Measurements from ENCODE around the gene WDR91. TPM values are rescaled to one million over a fixed set of nuclear protein-coding genes. Genes with fewer than 3 reads are reported as not detected.
"Not testable (repeated sequence)": the region's sequence is repeated elsewhere in the genome, so short reads cannot be mapped to it uniquely, and the experiment has no call there.

Gene WDR91
- polyA plus RNA-seq, 3 donors, result 50.9 to 70.3 (median 51.2) TPM

GRCh38 chr7:135188298-135188984, 22.9 kb downstream of the WDR91 start:
- no peak for DNase-seq (ENCODE audit: extremely low read depth in 1 of 11, low read depth in 9 of 11, low spot score in 4 of 11)

- no peak for DNase-seq (ENCODE audit: extremely low read depth in 1 of 11, low read depth in 9 of 11, low spot score in 4 of 11)
These were observed 24.5 kb downstream of the WDR91 start for GRCh38 chr7:135186841-135187253.

GRCh38 chr7:135186261-135186540, 25.1 kb downstream of the WDR91 start:
- DNase-seq (ENCODE audit: extremely low read depth in 1 of 11, low read depth in 9 of 11, low spot score in 4 of 11), result no peak

GRCh38 chr7:135185471-135186260, 25.7 kb downstream of the WDR91 start:
- no peak for DNase-seq (ENCODE audit: extremely low read depth in 1 of 11, low read depth in 9 of 11, low spot score in 4 of 11)

- DNase-seq (ENCODE audit: extremely low read depth in 1 of 11, low read depth in 9 of 11, low spot score in 4 of 11), result no peak
These were observed 27.0 kb downstream of the WDR91 start for GRCh38 chr7:135184254-135184841.

GRCh38 chr7:135183478-135183877, 27.8 kb downstream of the WDR91 start:
- no peak for DNase-seq (ENCODE audit: extremely low read depth in 1 of 11, low read depth in 9 of 11, low spot score in 4 of 11)

- no peak for DNase-seq (ENCODE audit: extremely low read depth in 1 of 11, low read depth in 9 of 11, low spot score in 4 of 11)
These were observed 29.2 kb downstream of the WDR91 start for GRCh38 chr7:135181929-135182678.

- DNase-seq (ENCODE audit: extremely low read depth in 1 of 11, low read depth in 9 of 11, low spot score in 4 of 11), result no peak
These were observed 29.9 kb downstream of the WDR91 start for GRCh38 chr7:135181261-135181928.

- DNase-seq (ENCODE audit: extremely low read depth in 1 of 11, low read depth in 9 of 11, low spot score in 4 of 11), result no peak
These were observed 31.2 kb downstream of the WDR91 start for GRCh38 chr7:135180122-135180521.

- no peak for DNase-seq (ENCODE audit: extremely low read depth in 1 of 11, low read depth in 9 of 11, low spot score in 4 of 11)
These were observed 31.9 kb downstream of the WDR91 start for GRCh38 chr7:135179321-135179925.

- no peak for DNase-seq (ENCODE audit: extremely low read depth in 1 of 11, low read depth in 9 of 11, low spot score in 4 of 11)
These were observed 33.0 kb downstream of the WDR91 start for GRCh38 chr7:135178364-135178763.

- no peak for DNase-seq (ENCODE audit: extremely low read depth in 1 of 11, low read depth in 9 of 11, low spot score in 4 of 11)
These were observed 34.2 kb downstream of the WDR91 start for GRCh38 chr7:135177028-135177696.

GRCh38 chr7:135175931-135176330, 35.4 kb downstream of the WDR91 start:
- no peak for DNase-seq (ENCODE audit: extremely low read depth in 1 of 11, low read depth in 9 of 11, low spot score in 4 of 11)

- no peak for DNase-seq (ENCODE audit: extremely low read depth in 1 of 11, low read depth in 9 of 11, low spot score in 4 of 11)
These were observed 36.4 kb downstream of the WDR91 start for GRCh38 chr7:135174941-135175340.

GRCh38 chr7:135173916-135174315, 37.4 kb downstream of the WDR91 start:
- not testable (repeated sequence) for DNase-seq (ENCODE audit: extremely low read depth in 1 of 11, low read depth in 9 of 11, low spot score in 4 of 11)

- not testable (repeated sequence) for DNase-seq (ENCODE audit: extremely low read depth in 1 of 11, low read depth in 9 of 11, low spot score in 4 of 11)
These were observed 39.6 kb downstream of the WDR91 start for GRCh38 chr7:135171581-135172291.

- DNase-seq (ENCODE audit: extremely low read depth in 1 of 11, low read depth in 9 of 11, low spot score in 4 of 11), result not testable (repeated sequence)
These were observed 40.3 kb downstream of the WDR91 start for GRCh38 chr7:135170998-135171481.
